NT2/D1 (cell line): ENCODE measurements around the gene MAP2K4.

Source experiments
- SUZ12 ChIP-seq: IDR thresholded peaks from 2 replicates; pipeline ENCODE4 v1.6.1; 2011; ENCODE audit not compliant: insufficient read length, insufficient read depth; ENCODE audit errors: extremely low read depth
- ZNF274 ChIP-seq: IDR thresholded peaks from 2 replicates; pipeline ENCODE4 v1.6.1; 2011; ENCODE audit warnings: mild to moderate bottlenecking, low read depth, low read length

GRCh38 chr17:11999696-12000095 is 21.0 kb upstream of the MAP2K4 start:
- TF ChIP-seq ZNF274 (no peak), SUZ12 (no peak)
